ENCODE results near the gene ESPL1. TPM values are rescaled to one million over a fixed set of nuclear protein-coding genes. Genes with fewer than 3 reads are reported as not detected.

Gene ESPL1
- polyA plus RNA-seq, 3 donors, result 0.79 TPM; not detected in 2

- no peak for TF ChIP-seq CTCF (IDR thresholded peaks at IDR 0.05)
- Histone ChIP-seq H3K4me1 (ENCODE audit: control insufficient read depth in 1 of 2, insufficient read depth in 2 of 2, low read length in 2 of 2) (peaks cover 6 to 9% of the 10 kb centered on the region in 2 donors), H3K27ac (ENCODE audit: low read depth in 1 of 2, low read length in 2 of 2) (no peak overlapping the region), H2AFZ (ENCODE audit: insufficient read depth, low read depth, low read length, poor library complexity, severe bottlenecking) (no peak overlapping the region), H3K79me2 (ENCODE audit: insufficient read depth, low read length) (no peaks in the 10 kb centered on the region), H4K20me1 (ENCODE audit: insufficient read depth, low read length) (no peaks in the 10 kb centered on the region), H3K9ac (ENCODE audit: insufficient read depth, low read length, poor library complexity, severe bottlenecking) (no peak overlapping the region), H3K27me3 (ENCODE audit: control insufficient read depth in 2 of 2, insufficient read depth in 2 of 2, low read length in 2 of 2) (peaks cover 5 to 39% of the 10 kb centered on the region in 2 donors), H3K9me3 (replicated peaks in 1 of 2; ENCODE audit: control insufficient read depth in 1 of 2, insufficient read depth in 1 of 2, low read length in 2 of 2) (no peaks in the 10 kb centered on the region), H3K36me3 (replicated peaks in 1 of 2; ENCODE audit: control insufficient read depth in 1 of 2, insufficient read depth in 2 of 2, low read length in 2 of 2) (no peaks in the 10 kb centered on the region), H3K4me2 (replicated peaks; ENCODE audit: extremely low read depth, low read length, poor library complexity, severe bottlenecking) (no peak overlapping the region), H3K4me3 (replicated peaks in 1 of 3; ENCODE audit: low read depth in 2 of 3, low read length in 3 of 3) (no peak overlapping the region)
- Mint-ChIP-seq H3K4me3 (no peak overlapping the region), H3K36me3 (peaks cover 0 to 2% of the 10 kb centered on the region in 2 donors), H3K9me3 (peaks cover 0 to 5% (median 0%) of the 10 kb centered on the region in 7 donors), H3K27me3 (ENCODE audit: low read depth in 3 of 3) (peaks cover 47 to 69% (median 49%) of the 10 kb centered on the region in 3 donors), H3K4me1 (peaks cover 21% of the 10 kb centered on the region), H3K27ac (no peak overlapping the region)
- DNase-seq, result no peak
- intact Hi-C loops (cut with micrococcal nuclease), result no loop called here
- no CpG with 5 or more reads among the region's 6 CpGs for WGBS (ENCODE audit: insufficient coverage)
Measured at GRCh38 chr12:53338916-53339315, 70.8 kb downstream of the ESPL1 start.

GRCh38 chr12:53340398-53340797 is 72.3 kb downstream of the ESPL1 start:
- peaks cover 0 to 10% (median 2%) of the 10 kb centered on the region in 7 donors for H3K9me3 Mint-ChIP-seq
- Histone ChIP-seq H3K27ac (ENCODE audit: low read depth in 1 of 2, low read length in 2 of 2) (no peak overlapping the region), H3K27me3 (ENCODE audit: control insufficient read depth in 2 of 2, insufficient read depth in 2 of 2, low read length in 2 of 2) (peaks cover 5 to 45% of the 10 kb centered on the region in 2 donors), H3K36me3 (replicated peaks in 1 of 2; ENCODE audit: control insufficient read depth in 1 of 2, insufficient read depth in 2 of 2, low read length in 2 of 2) (no peaks in the 10 kb centered on the region), H3K4me1 (ENCODE audit: control insufficient read depth in 1 of 2, insufficient read depth in 2 of 2, low read length in 2 of 2) (peaks cover 15 to 21% of the 10 kb centered on the region in 2 donors), H4K20me1 (ENCODE audit: insufficient read depth, low read length) (no peaks in the 10 kb centered on the region), H3K4me2 (replicated peaks; ENCODE audit: extremely low read depth, low read length, poor library complexity, severe bottlenecking) (no peak overlapping the region), H3K9me3 (replicated peaks in 1 of 2; ENCODE audit: control insufficient read depth in 1 of 2, insufficient read depth in 1 of 2, low read length in 2 of 2) (no peaks in the 10 kb centered on the region), H3K9ac (ENCODE audit: insufficient read depth, low read length, poor library complexity, severe bottlenecking) (no peak overlapping the region), H3K4me3 (replicated peaks in 1 of 3; ENCODE audit: low read depth in 2 of 3, low read length in 3 of 3) (no peak overlapping the region), H3K79me2 (ENCODE audit: insufficient read depth, low read length) (no peaks in the 10 kb centered on the region), H2AFZ (ENCODE audit: insufficient read depth, low read depth, low read length, poor library complexity, severe bottlenecking) (no peak overlapping the region)
- H3K27me3 Mint-ChIP-seq (ENCODE audit: low read depth in 3 of 3), result peaks cover 45 to 72% (median 52%) of the 10 kb centered on the region in 3 donors
- WGBS (ENCODE audit: insufficient coverage), result 59% methylated on average over 9 of the region's 9 CpGs
- intact Hi-C loops (cut with micrococcal nuclease), result no loop called here
- peaks cover 31% of the 10 kb centered on the region for H3K4me1 Mint-ChIP-seq
- peaks cover 0 to 5% of the 10 kb centered on the region in 2 donors for H3K36me3 Mint-ChIP-seq
- DNase-seq, result no peak
- H3K27ac Mint-ChIP-seq, result no peak overlapping the region
- TF ChIP-seq CTCF (IDR thresholded peaks at IDR 0.05), result no peak
- H3K4me3 Mint-ChIP-seq, result no peak overlapping the region

Other genes starting within 250 kb of the ESPL1 start
- gene TNS2, start 218.2 kb upstream of the ESPL1 start, polyA plus RNA-seq, result under 1 TPM; 0.05 to 0.43 (median 0.36) TPM
- 10 to 100 TPM; 17.8 to 26.9 (median 21.8) TPM for gene SPRYD3, start 188.9 kb upstream of the ESPL1 start, polyA plus RNA-seq
- under 1 TPM in 1 of 3 donors, not detected in 2; 0.20 TPM for gene IGFBP6, start 170.6 kb upstream of the ESPL1 start, polyA plus RNA-seq
- not detected for gene SOAT2, start 164.8 kb upstream of the ESPL1 start, polyA plus RNA-seq
- gene ZNF740, start 87.6 kb upstream of the ESPL1 start, polyA plus RNA-seq, result 10 to 100 TPM in 1 of 3 donors, 1 to 10 TPM in 1, under 1 TPM in 1; 0.74 to 15.4 (median 1.3) TPM
- 100 to 1,000 TPM in 1 of 3 donors, 1 to 10 TPM in 2; 1.3 to 145 (median 1.4) TPM for gene CSAD, start 87.4 kb upstream of the ESPL1 start, polyA plus RNA-seq
- gene ITGB7, start 61.0 kb upstream of the ESPL1 start, polyA plus RNA-seq, result 10 to 100 TPM; 24.1 to 33.1 (median 28.4) TPM
- gene RARG, start 36.1 kb upstream of the ESPL1 start, polyA plus RNA-seq, result 10 to 100 TPM in 1 of 3 donors, 1 to 10 TPM in 2; 1.8 to 14.6 (median 2.3) TPM
- gene PFDN5, start 27.2 kb downstream of the ESPL1 start, polyA plus RNA-seq, result 1,000 to 10,000 TPM; 1,474 to 2,196 (median 1,751) TPM
- 10 to 100 TPM; 49.3 to 64.3 (median 55.7) TPM for gene MYG1, start 31.4 kb downstream of the ESPL1 start, polyA plus RNA-seq
- 10 to 100 TPM; 25.6 to 62.6 (median 27.2) TPM for gene AAAS, start 53.3 kb downstream of the ESPL1 start, polyA plus RNA-seq
- under 1 TPM in 1 of 3 donors, not detected in 2; 0.04 TPM for gene SP7, start 68.1 kb downstream of the ESPL1 start, polyA plus RNA-seq
- 10 to 100 TPM; 15.1 to 80.7 (median 22.7) TPM for gene SP1, start 111.9 kb downstream of the ESPL1 start, polyA plus RNA-seq
- gene AMHR2, start 155.6 kb downstream of the ESPL1 start, polyA plus RNA-seq, result not detected
- gene PRR13, start 173.4 kb downstream of the ESPL1 start, polyA plus RNA-seq, result 100 to 1,000 TPM; 172 to 670 (median 591) TPM
- gene PCBP2, start 183.8 kb downstream of the ESPL1 start, polyA plus RNA-seq, result 100 to 1,000 TPM in 1 of 3 donors, 10 to 100 TPM in 2; 79.6 to 588 (median 81.9) TPM
- gene MAP3K12, start 231.2 kb downstream of the ESPL1 start, polyA plus RNA-seq, result 10 to 100 TPM in 1 of 3 donors, 1 to 10 TPM in 2; 1.7 to 31.4 (median 2.0) TPM
- 10 to 100 TPM; 16.6 to 39.4 (median 24.4) TPM for gene TARBP2, start 233.0 kb downstream of the ESPL1 start, polyA plus RNA-seq
- gene NPFF, start 239.2 kb downstream of the ESPL1 start, polyA plus RNA-seq, result under 1 TPM in 1 of 3 donors, not detected in 2; 0.29 TPM